ENCODE data around the gene ARHGAP10. TPM values are rescaled to one million over a fixed set of nuclear protein-coding genes. Genes with fewer than 3 reads are reported as not detected.
A peak's percentile ranks its signal among the peaks of the same experiment; 100 is the strongest.

ARHGAP10 gene
- total RNA-seq, 3 donors from 2014 or later (not counting 1 experiment from before 2014, with no cell fraction given): 13.9 to 28.7 (median 23.2) TPM

DNA sequence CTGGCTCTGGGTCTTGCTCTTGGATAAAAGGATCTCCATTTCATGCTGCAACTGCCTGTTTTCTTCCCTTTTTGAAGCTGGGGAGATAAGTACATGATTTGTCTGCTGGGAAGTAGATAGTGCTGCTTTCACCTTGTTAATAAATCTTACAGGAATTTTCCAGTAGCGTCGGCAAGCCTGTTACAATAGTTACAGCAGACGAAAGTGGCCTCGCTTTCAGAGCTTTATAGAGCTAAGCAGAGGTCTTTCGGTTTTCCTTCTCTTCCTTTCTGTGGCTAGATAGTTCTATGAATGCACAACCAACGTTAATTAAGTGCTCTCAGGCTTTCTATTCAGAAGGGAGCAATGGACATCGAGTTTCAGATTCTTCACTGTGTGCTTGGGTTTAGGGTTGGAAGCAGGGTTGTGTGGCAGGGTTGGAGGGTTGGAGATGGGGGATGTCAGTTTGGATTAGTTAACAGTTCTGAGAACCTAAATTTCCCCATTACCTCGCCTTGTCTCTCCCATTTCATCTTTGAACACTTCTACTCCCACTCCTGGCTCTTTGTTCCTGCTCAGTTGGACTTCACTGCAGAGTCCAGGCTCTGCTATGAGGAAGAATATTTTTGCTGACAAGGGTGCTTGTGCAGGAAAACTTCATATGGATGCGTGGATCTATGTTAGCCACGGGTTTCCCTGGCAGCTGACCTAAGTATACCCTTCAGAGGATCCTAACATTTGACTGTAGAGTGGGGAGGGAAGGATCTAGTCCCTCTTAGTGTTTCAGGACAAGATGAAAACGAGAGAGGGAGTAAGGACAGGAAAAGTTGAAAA, 237.9 kb downstream of the ARHGAP10 start:
- H3K9me3 Mint-ChIP-seq: no peaks in the 10 kb centered on the region
- 51% methylated on average over 10 of the region's 11 CpGs for WGBS (ENCODE audit: insufficient coverage)
- peak overlapping the region; percentile 38 for H3K4me3 Mint-ChIP-seq
- H3K27ac Mint-ChIP-seq: peak overlapping the region in 1 of 2 donors; percentile 54
- Histone ChIP-seq H3K9me3 (ENCODE audit: control insufficient read depth, insufficient read depth, low read length) (no peaks in the 10 kb centered on the region), H3K27ac (ENCODE audit: low read length) (no peak overlapping the region), H3K4me3 (ENCODE audit: low read length) (no peak overlapping the region), H3K36me3 (ENCODE audit: control insufficient read depth, insufficient read depth, low read length) (no peaks in the 10 kb centered on the region), H3K4me1 (ENCODE audit: control insufficient read depth, insufficient read depth, low read length) (no peaks in the 10 kb centered on the region), H3K27me3 (ENCODE audit: control insufficient read depth, insufficient read depth, low read length) (no peaks in the 10 kb centered on the region)
- no peak for ATAC-seq
- no peaks in the 10 kb centered on the region for H3K36me3 Mint-ChIP-seq
- no peak for TF ChIP-seq CTCF (IDR thresholded peaks at IDR 0.05)
- no peak for DNase-seq
- no peaks in the 10 kb centered on the region for H3K27me3 Mint-ChIP-seq (ENCODE audit: low read depth in 2 of 2)
- intact Hi-C loops (cut with micrococcal nuclease): no loop called here
- H3K4me1 Mint-ChIP-seq: peaks cover 14 to 19% of the 10 kb centered on the region in 2 donors

DNA sequence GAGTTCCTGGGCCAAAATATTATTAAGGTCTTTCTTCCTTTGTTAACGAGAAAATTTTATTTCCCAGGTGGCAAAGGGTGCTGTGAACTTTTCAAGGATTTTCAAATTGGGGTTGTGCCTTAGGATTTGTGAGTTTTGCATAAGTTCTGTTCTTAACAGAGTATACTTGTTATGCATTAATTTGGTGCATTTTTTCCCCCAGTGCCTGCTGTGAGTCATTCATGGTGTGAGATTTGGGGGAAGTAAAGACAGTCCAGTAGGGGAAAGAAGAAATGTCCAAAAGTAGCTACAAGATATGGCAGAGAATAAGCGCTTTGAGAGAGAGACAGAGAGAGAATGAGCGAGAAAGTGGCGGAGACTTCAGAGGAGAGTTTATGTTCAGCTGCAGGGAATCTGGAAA, 239.2 kb downstream of the ARHGAP10 start:
- no peak overlapping the region for H3K4me3 ChIP-seq (ENCODE audit: low read length)
- no peaks in the 10 kb centered on the region for H3K4me1 ChIP-seq (ENCODE audit: control insufficient read depth, insufficient read depth, low read length)
- Mint-ChIP-seq H3K27ac (no peak overlapping the region), H3K36me3 (no peaks in the 10 kb centered on the region), H3K4me1 (peaks cover 18 to 20% of the 10 kb centered on the region in 2 donors), H3K27me3 (ENCODE audit: low read depth in 2 of 2) (no peaks in the 10 kb centered on the region), H3K4me3 (no peak overlapping the region), H3K9me3 (no peaks in the 10 kb centered on the region)
- no peaks in the 10 kb centered on the region for H3K36me3 ChIP-seq (ENCODE audit: control insufficient read depth, insufficient read depth, low read length)
- no peak for ATAC-seq
- H3K27ac ChIP-seq (ENCODE audit: low read length): no peak overlapping the region
- 98% methylated on average over 4 of the region's 4 CpGs for WGBS (ENCODE audit: insufficient coverage)
- no peak for TF ChIP-seq CTCF (IDR thresholded peaks at IDR 0.05)
- no peaks in the 10 kb centered on the region for H3K9me3 ChIP-seq (ENCODE audit: control insufficient read depth, insufficient read depth, low read length)
- no peaks in the 10 kb centered on the region for H3K27me3 ChIP-seq (ENCODE audit: control insufficient read depth, insufficient read depth, low read length)
- intact Hi-C loops (cut with micrococcal nuclease): no loop called here
- no peak for DNase-seq

GRCh38 chr4:147975325-147975724, 243.4 kb downstream of the ARHGAP10 start:
- 93% methylated on average over 3 of the region's 3 CpGs for WGBS (ENCODE audit: insufficient coverage)
- H3K27ac Mint-ChIP-seq: no peak overlapping the region
- Histone ChIP-seq H3K36me3 (ENCODE audit: control insufficient read depth, insufficient read depth, low read length) (no peaks in the 10 kb centered on the region), H3K4me3 (ENCODE audit: low read length) (no peak overlapping the region), H3K4me1 (ENCODE audit: control insufficient read depth, insufficient read depth, low read length) (no peaks in the 10 kb centered on the region), H3K9me3 (ENCODE audit: control insufficient read depth, insufficient read depth, low read length) (no peaks in the 10 kb centered on the region), H3K27ac (ENCODE audit: low read length) (no peak overlapping the region), H3K27me3 (ENCODE audit: control insufficient read depth, insufficient read depth, low read length) (no peaks in the 10 kb centered on the region)
- H3K36me3 Mint-ChIP-seq: no peaks in the 10 kb centered on the region
- no peak overlapping the region for H3K4me3 Mint-ChIP-seq
- no peak for TF ChIP-seq CTCF (IDR thresholded peaks at IDR 0.05)
- peaks cover 20 to 34% of the 10 kb centered on the region in 2 donors for H3K4me1 Mint-ChIP-seq
- intact Hi-C loops (cut with micrococcal nuclease): no loop called here
- no peak for ATAC-seq
- no peaks in the 10 kb centered on the region for H3K27me3 Mint-ChIP-seq (ENCODE audit: low read depth in 2 of 2)
- DNase-seq: no peak
- no peaks in the 10 kb centered on the region for H3K9me3 Mint-ChIP-seq
